ENCODE results near the gene MICOS13. TPM values are rescaled to one million over a fixed set of nuclear protein-coding genes. Genes with fewer than 3 reads are reported as not detected.

The MICOS13 gene
- total and polyA plus RNA-seq, 2 donors (not counting 3 experiments of a cell fraction or from before 2014, with no cell fraction given), result 55.3 to 86.1 TPM

DNA sequence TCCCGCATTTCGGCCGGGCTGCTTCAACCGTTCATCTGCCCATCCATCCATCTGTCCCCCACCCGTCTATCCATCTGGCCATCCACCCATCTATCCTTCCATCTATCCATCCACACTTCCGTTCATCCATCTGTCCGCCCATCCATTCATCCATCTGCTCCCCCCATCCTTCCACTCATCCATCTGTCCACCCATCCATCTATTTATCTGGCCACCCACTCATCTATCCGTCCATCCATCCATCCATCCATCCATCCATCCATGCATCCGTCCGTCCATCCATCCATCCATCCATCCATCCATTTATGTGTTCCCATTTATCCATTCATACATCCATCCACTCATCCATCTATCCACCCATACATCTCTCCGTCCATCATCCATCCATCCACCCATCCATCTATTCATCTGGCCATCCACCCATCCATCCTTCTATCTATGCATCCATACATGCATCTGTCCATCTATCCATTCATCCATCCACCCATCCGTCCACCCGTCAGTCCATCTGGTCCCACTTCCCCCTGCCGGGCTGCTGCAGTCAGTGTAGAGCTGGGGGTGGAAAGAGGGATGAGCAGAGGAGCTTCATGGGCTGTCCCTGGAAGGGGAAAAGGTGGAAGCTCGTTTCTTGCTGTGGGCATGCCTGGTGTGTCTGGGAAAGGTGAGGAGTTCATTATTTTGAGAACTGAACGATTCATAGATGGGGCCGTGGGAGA, 1.2 kb upstream of the MICOS13 start:
- dilution Hi-C loops (cut with MboI; ENCODE audit: extremely low pct_ligation_motif_present, low sequenced_read_pairs), result no loop called here
- Histone ChIP-seq H4K20me1 (replicated peaks; ENCODE audit: control insufficient read depth, extremely low read depth, insufficient read depth, low read length) (no peaks in the 10 kb centered on the region), H3K4me2 (ENCODE audit: insufficient read depth, low read length) (peak overlapping the region; percentile 52), H3K9me3 (replicated peaks; ENCODE audit: control insufficient read depth, insufficient read depth, low read length) (no peaks in the 10 kb centered on the region), H3K36me3 (ENCODE audit: control insufficient read depth in 2 of 2, extremely low read depth in 1 of 2, insufficient read depth in 2 of 2, low read length in 2 of 2) (peaks cover 0 to 5% of the 10 kb centered on the region in 2 experiments), H3K9me1 (replicated peaks; ENCODE audit: control insufficient read depth, extremely low read depth, insufficient read depth, low read length) (no peaks in the 10 kb centered on the region), H3K4me1 (ENCODE audit: control insufficient read depth, extremely low read depth, insufficient read depth, low read length) (peaks cover 10% of the 10 kb centered on the region), H3K9ac (replicated peaks; ENCODE audit: extremely low read depth, insufficient read depth, low read length) (no peak overlapping the region), H3K27ac (ENCODE audit: insufficient read depth, low read depth, low read length) (no peak overlapping the region), H2AFZ (ENCODE audit: low read depth, low read length) (no peak overlapping the region), H3K27me3 (ENCODE audit: control insufficient read depth in 2 of 2, insufficient read depth in 2 of 2, low read length in 2 of 2) (no peaks in the 10 kb centered on the region), H3K79me2 (ENCODE audit: control insufficient read depth, insufficient read depth, low read length) (peaks cover 9% of the 10 kb centered on the region), H3K4me3 (replicated peaks in 1 of 3; ENCODE audit: insufficient read depth in 1 of 3, low read depth in 1 of 3, low read length in 3 of 3) (peak overlapping the region in 2 of 3 experiments; percentile 65 to 90)
- DNase-seq (ENCODE audit: low read depth, low spot score) (no peak), FAIRE-seq (no peak)
- ChIA-PET POLR2A (no interaction called here), CTCF (no interaction called here)
- TF ChIP-seq FOS (IDR thresholded peaks at IDR 0.05; ENCODE audit: borderline replicate concordance, insufficient read depth, low read length) (no peak), POLR2A (IDR thresholded peaks at IDR 0.05; ENCODE audit: low read depth, low read length) (no peak)
- intact Hi-C loops (cut with micrococcal nuclease), result loop anchor here (2.0 kb wide), 1 partner anchor 59 kb away; the partner anchor contains the start of genes SAFB and SAFB2
- BruUV-seq (replicated peaks), result no TSS peak

DNA sequence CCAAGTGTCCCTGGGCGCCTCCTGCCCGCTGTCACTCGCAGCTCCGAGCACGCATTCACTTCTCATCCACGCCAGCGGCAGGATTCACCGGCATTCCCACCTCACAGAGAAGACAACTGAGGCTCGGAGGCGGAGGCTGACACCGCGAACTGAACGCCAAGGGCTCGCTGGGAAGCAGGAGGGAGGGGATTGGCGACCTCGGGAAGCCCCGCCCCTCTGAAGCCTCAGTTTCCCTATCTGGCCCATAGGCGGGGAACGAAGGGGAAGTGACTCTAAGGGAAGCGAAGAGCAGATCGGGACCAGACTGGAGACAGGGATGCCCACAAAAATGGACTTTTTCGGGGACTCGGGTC, 256 bp downstream of the MICOS13 start:
- intact Hi-C loops (cut with micrococcal nuclease) (loop anchor here (1.0 to 2.0 kb wide), 2 partner anchors 10 to 57 kb away; partner anchors contain the start of genes RPL36, SAFB and SAFB2), dilution Hi-C loops (cut with MboI; ENCODE audit: extremely low pct_ligation_motif_present, low sequenced_read_pairs) (no loop called here)
- CTCF ChIA-PET, result interaction anchor here (1.0 kb wide), 1 partner anchor 10 kb away, joined by 4 read pairs; the partner anchor contains the start of gene RPL36

More for the DNA sequence above, 256 bp downstream of the MICOS13 start:
- Histone ChIP-seq H3K36me3 (ENCODE audit: control insufficient read depth in 2 of 2, extremely low read depth in 1 of 2, insufficient read depth in 2 of 2, low read length in 2 of 2) (peaks cover 0 to 5% of the 10 kb centered on the region in 2 experiments), H3K79me2 (ENCODE audit: control insufficient read depth, insufficient read depth, low read length) (peaks cover 9% of the 10 kb centered on the region), H3K9ac (replicated peaks; ENCODE audit: extremely low read depth, insufficient read depth, low read length) (peak overlapping the region; percentile 91), H3K9me1 (replicated peaks; ENCODE audit: control insufficient read depth, extremely low read depth, insufficient read depth, low read length) (no peaks in the 10 kb centered on the region), H3K27ac (ENCODE audit: insufficient read depth, low read depth, low read length) (peak overlapping the region; percentile 83), H4K20me1 (replicated peaks; ENCODE audit: control insufficient read depth, extremely low read depth, insufficient read depth, low read length) (no peaks in the 10 kb centered on the region), H3K4me3 (replicated peaks in 1 of 3; ENCODE audit: insufficient read depth in 1 of 3, low read depth in 1 of 3, low read length in 3 of 3) (peak overlapping the region; percentile 65 to 91 (median 90)), H3K4me2 (ENCODE audit: insufficient read depth, low read length) (peak overlapping the region; percentile 91), H3K27me3 (ENCODE audit: control insufficient read depth in 2 of 2, insufficient read depth in 2 of 2, low read length in 2 of 2) (no peaks in the 10 kb centered on the region), H3K9me3 (replicated peaks; ENCODE audit: control insufficient read depth, insufficient read depth, low read length) (no peaks in the 10 kb centered on the region), H3K4me1 (ENCODE audit: control insufficient read depth, extremely low read depth, insufficient read depth, low read length) (peaks cover 10% of the 10 kb centered on the region), H2AFZ (ENCODE audit: low read depth, low read length) (peak overlapping the region; percentile 70)
- FAIRE-seq (no peak), DNase-seq (ENCODE audit: low read depth, low spot score) (no peak)
- POLR2A ChIA-PET, result no interaction called here
- BruUV-seq (replicated peaks), result TSS peak; percentile 85
- TF ChIP-seq POLR2AphosphoS5 (IDR thresholded peaks at IDR 0.05; ENCODE audit: insufficient read depth, low read depth, low read length) (no peak), JUN (IDR thresholded peaks at IDR 0.05; ENCODE audit: borderline replicate concordance, insufficient read depth, insufficient read length, low read depth) (no peak), EZH2 (IDR thresholded peaks at IDR 0.05; ENCODE audit: borderline replicate concordance, low read depth, low read length, severe bottlenecking) (no peak)
- TF ChIP-seq, protein P1, sequence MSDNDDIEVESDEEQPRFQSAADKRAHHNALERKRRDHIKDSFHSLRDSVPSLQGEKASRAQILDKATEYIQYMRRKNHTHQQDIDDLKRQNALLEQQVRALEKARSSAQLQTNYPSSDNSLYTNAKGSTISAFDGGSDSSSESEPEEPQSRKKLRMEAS (IDR thresholded peaks at IDR 0.05; ENCODE audit: insufficient read depth, insufficient read length), result no peak
